ENCODE measurements around the gene AUNIP.

DNA sequence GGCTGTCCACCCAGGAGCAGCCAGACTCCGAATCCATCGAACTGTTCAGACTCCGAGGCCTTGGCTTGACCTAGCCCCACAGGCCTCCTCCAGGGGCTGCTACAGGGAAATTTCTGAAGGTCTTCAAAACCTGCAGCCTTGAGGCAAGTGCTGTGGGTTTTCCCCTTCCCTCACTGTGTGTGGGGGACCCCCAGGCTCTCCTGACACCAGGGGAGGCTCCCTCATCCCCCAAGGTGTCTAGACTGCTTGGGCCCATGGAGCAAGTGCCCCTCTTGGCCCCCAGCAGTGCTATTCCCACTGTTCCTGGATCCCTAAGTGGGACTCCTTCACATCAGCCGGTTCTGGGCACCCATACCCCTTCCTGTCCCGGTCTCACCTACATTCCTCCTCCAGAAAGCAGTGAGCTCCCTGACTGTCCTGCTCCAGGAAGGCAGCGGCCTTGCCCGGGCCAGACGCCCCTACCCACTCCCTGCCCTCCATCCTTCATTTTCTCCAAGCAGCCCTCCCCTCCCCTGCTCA lies 15.4 kb upstream of the AUNIP start:
- TF ChIP-seq, protein P1, sequence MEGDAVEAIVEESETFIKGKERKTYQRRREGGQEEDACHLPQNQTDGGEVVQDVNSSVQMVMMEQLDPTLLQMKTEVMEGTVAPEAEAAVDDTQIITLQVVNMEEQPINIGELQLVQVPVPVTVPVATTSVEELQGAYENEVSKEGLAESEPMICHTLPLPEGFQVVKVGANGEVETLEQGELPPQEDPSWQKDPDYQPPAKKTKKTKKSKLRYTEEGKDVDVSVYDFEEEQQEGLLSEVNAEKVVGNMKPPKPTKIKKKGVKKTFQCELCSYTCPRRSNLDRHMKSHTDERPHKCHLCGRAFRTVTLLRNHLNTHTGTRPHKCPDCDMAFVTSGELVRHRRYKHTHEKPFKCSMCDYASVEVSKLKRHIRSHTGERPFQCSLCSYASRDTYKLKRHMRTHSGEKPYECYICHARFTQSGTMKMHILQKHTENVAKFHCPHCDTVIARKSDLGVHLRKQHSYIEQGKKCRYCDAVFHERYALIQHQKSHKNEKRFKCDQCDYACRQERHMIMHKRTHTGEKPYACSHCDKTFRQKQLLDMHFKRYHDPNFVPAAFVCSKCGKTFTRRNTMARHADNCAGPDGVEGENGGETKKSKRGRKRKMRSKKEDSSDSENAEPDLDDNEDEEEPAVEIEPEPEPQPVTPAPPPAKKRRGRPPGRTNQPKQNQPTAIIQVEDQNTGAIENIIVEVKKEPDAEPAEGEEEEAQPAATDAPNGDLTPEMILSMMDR (IDR thresholded peaks at IDR 0.05; ENCODE audit: low read length), result no peak
- TF ChIP-seq EZH2 (optimal IDR thresholded peaks at IDR 0.05; ENCODE audit: low read depth, low read length) (no peak), EZH2phosphoT487 (IDR thresholded peaks at IDR 0.05; ENCODE audit: low read length) (no peak)
